HG02763 (cell line): ENCODE results near the gene TRIM31.
"Not testable (repeated sequence)": the region's sequence is repeated elsewhere in the genome, so short reads cannot be mapped to it uniquely, and the experiment has no call there.

Experiments used
- ATAC-seq: cut with Tn5 transposase; IDR thresholded peaks from one replicate; pipeline ENCODE4 v1.9.1; 2021; ENCODE audit warnings: mild to moderate bottlenecking, moderate library complexity; ENCODE audit not compliant: unreplicated experiment

TRIM31 gene

DNA sequence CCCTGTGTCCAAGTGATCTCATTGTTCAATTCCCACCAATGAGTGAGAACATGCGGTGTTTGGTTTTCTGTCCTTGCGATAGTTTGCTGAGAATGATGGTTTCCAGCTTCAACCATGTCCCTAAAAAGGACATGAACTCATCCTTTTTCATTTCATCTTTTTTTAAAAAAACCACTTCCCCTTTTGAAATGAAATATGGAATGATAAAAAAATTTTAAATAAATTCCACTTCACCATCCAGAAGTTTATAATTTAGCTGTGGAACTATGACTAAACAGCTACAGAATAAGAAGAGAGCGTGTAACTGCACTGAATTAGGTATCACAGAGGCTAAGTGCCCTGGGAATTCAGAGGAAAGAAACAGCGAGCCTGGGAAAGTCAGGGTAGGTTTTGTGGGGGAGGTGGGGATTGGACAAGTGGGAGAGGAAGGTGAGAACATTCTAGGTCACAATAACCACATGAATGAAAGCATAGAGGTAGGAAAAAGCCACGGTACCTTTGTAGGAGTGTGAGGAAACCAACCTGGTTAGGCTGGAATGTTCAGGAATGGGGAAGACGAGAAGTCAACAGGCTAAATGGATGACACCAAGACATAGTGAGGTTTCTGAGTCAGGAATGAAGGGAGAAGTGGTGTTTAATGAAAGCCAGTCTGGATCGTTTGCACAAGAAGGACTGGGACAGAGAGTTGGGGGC lies 37.1 kb upstream of the TRIM31 start:
- ATAC-seq: no peak

DNA sequence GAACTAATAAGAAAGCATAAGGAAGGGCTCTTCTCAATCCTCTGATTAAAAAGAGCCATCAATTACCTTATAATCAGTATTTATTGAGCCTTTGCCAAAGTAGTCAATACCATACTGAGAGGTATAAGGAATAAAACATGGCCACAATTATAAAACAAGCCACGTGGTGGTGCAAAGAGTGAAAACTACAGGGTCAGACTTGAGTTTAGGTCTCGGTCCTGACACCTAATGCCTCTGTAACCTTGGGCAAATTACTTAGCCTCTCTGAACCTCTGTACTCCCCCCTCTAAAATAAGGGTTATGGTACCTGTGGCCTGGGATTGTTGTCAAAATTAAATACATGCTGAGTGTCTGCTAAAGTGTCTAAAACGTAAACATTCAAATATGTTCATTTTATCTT lies 36.3 kb upstream of the TRIM31 start:
- no peak for ATAC-seq

DNA sequence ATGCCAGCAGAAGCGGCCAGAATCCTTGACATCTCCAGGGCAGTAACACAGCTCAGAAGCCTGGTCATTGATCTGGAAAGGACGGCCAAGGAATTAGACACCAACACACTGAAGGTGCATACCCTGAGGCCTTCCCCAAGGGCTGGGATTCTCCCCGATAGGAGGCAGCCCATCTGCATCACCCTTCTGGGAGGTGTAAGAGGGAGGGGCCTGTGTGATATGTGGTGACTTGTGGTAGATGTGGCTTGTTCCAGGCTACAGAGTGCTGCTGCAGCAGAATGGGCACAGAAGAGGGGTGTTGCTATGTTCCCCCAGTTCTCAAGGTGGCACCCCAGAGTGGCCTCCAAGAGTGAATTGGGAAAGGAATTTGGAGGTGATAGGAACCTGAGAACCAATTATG lies 34.2 kb upstream of the TRIM31 start:
- ATAC-seq: no peak

DNA sequence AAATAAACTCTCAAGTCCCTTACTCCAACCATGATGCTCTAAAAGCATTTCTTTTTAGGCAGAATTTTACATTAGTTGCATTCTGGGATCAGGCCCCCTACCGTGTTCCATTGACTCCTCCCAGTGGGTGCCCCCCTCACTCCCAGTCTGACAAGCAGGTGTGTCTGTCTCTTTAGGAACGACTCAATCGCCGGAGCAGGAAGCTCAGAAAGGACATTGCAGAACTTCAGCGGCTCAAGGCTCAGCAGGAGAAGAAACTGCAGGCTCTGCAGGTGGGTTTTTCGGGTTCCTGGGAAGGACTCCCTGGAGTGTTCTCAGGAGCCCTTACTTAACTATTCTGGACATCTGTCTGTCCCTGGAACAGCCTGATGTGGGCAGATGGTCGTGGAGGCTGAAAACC lies 32.9 kb upstream of the TRIM31 start:
- ATAC-seq: no peak

DNA sequence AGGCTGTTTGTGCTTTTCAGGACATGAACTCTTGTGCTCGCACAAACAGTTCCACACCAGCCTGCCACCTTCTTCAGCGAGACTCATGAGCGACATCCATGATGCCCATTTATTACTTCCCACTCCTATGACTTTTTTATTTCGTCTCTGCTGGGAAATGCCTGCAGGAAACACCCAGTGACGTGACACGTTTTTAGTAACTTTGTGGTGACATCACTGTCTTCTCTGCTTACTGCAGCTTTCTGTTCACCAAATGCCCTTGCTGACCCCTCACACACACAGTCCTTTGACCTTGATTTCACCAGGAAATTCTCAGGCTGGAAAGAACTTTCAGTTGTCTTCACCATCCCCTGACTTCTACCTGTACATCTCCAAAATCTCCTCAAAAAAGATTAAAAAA lies 31.9 kb upstream of the TRIM31 start:
- ATAC-seq: no peak

DNA sequence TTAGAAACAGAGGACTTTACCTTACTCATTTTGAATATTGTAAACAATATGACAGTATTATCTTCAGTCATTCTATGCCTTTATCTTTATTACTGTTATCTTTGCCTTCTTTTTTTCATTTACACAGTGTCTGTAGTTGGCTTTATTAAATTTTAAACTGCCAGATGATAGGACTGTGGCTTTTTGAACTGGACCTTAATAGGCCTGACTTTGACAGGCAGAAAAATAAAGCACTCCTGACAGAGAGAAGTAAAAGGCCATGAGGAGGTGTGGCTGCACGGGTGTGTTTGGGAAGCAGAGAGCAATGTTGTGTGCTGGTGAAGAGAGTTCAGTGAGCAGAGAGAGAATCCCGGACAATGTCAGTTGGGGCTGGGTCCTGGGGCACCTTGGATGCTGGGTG lies 30.9 kb upstream of the TRIM31 start:
- ATAC-seq: no peak

DNA sequence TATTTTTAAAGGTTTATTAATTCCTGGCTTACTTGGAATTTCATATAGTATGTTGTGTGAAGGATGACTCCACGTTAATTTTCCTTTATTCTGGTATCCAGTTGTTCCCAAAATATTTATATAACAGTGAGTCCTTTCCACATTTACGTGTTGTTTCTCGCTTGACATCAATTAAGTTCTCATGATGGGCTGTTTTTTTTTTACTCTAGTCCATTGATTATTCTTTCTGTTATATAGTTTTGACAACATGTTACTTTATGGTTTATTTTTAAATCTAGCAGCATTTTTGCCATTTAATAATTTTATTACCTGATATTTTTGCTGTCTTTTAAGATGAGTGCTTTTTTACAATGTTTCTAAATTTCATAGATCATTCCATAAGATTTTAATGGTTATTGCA lies 29.8 kb upstream of the TRIM31 start:
- ATAC-seq: no peak

DNA sequence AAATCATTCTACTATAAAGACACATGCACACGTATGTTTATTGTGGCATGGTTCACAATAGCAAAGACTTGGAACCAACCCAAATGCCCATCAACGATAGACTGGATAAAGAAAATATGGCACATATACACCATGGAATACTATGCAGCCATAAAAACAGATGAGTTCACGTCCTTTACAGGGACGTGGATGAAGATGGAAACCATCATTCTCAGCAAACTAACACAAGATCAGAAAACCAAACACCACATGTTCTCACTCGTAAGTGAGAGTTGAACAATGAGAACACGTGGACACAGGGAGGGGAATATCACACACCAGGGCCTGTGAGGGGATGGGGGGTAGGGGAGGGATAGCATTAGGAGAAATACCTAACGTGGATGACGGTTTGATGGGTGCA lies 27.4 kb upstream of the TRIM31 start:
- not testable (repeated sequence) for ATAC-seq

DNA sequence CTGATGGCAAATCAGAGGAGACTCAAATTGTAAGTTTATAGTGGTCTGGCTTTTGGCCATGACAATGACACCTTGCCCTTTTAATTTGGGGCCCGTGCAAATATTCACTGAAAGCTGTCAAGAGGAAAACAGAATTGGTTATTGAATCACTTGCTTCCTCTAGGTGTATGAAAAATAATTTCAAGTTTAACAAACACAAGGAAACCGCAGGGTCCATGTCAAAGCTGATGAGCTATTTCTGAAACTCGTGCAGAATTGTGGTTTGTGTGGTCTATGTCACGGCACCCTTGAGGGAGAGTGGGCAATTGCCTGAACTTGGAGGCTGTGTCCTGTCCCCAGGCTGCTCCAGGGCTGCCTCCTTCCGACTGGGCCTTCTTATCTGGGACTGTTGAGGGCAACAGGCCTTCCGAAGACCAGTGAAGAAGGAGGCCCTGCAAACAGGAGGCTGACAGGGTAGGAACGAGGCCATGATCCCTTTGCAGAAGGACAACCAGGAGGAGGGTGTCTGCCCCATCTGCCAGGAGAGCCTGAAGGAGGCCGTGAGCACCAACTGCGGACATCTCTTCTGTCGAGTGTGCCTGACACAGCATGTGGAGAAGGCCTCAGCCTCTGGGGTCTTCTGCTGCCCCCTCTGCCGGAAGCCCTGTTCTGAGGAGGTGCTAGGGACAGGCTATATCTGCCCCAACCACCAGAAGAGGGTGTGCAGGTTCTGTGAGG lies 23.8 kb upstream of the TRIM31 start:
- ATAC-seq: no peak

DNA sequence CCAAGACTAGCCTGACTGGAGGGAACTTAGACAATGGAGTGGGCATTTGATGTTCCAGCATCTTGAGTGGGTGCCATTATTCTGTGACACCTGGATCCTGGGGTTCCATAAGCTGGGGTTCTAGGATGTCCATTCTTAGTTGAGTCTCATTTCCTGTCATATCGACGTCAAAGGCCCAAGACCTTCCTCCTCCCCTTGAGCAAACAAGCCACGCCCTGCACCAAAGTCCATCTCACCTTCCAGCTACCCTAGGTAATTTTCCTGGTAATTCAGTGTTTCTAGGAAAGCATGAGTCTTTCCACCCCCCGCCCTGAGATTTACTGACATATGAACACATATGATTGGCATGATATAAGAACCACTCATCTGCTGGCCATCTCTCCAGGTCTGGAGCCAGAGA lies 22.9 kb upstream of the TRIM31 start, which contains the start of gene TRIM40:
TSS of gene TRIM40 (plus strand) at position 384 of the 400 bp plus-strand sequence. CDS start 897 bp downstream, outside the sequence.
- ATAC-seq: no peak

DNA sequence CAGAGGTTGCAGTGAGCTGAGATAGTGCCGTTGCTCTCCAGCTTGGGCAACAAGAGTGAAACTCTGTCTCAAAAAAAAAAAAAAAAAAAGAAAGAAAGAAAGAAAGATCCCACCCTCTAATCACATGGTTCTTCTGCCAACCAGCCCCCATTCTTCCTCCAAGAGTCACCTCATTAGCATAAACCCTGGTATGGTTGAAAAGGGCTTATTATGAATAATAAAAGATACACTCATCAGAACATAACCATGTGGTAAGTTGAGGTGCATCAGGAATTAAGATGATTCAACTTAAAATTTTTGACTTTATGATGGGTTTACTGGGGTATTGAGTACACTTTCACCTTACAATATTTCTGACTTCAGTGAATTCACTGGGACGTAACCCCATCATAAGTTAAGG lies 22.3 kb upstream of the TRIM31 start:
- no peak for ATAC-seq

DNA sequence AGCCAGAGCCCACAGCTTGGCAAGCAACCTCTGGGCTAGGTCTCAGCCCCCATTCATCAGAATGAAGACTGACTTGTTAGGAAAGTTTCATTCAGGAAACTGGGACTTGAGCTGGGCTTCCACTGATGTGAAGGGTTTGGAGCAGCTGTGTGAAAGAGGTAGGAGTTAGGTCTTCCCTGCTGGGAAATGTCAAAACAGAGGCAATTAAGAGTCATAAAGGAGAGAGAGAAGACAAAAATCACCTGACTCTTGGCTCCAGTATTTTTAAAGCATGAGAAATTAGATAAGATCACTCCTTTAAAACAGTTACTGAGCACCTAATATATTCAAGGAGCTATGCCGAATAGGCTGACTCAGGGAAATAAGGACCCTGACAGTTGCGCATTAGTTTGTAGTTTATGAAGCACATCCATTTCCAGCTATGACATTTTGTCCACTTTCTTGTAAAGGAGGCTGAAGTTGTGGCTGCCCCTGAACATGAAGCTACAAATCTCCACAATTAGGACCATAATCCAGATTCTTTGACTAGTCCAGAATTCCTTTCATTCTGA lies 19.1 kb upstream of the TRIM31 start:
- no peak for ATAC-seq

DNA sequence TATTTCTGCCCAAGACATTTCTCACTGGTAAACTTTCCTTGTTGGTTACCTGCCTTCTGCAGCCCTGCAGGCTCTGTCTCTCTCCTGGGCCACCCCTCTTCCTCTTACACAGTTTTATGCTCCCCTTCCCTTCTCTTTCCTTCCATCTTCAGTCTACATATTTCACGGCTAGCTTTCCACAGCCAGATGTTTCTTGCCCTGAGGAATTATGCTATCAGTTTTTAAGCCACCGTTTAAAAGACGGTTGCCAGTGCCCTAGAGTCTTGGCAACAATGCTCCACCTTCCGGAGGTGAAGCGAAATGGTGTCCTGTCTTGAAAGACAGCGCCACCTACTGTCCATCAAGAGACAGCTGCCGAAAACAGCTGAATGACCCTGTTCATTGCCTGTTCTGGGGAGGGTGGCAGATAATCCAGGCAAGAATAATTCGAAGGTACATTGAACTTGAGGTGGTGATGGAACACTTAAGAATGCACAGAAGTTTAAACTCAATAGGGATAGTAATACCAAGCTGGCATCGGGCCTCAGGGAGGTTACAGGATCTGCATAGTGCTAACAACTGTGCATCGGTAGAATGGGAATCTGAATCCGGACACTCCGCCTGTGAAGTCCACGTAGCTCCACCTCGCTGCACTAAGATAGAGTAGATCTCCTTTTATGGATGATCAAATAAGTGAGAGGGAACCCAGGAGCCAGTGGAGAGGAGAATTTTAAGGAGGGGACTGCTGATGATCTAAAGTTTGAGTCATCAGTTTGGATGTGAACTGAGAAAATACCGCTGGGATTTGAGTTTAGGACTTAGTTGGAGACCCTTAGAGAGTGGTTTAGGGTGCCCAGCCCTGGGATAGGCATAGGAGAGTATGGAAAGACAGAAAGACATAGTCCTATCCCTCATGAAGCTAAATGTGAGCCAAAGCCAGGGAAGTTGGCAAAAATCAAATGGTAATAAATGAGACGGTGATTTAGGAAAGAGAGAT lies 18.3 kb upstream of the TRIM31 start:
- peak; percentile 64 for ATAC-seq

DNA sequence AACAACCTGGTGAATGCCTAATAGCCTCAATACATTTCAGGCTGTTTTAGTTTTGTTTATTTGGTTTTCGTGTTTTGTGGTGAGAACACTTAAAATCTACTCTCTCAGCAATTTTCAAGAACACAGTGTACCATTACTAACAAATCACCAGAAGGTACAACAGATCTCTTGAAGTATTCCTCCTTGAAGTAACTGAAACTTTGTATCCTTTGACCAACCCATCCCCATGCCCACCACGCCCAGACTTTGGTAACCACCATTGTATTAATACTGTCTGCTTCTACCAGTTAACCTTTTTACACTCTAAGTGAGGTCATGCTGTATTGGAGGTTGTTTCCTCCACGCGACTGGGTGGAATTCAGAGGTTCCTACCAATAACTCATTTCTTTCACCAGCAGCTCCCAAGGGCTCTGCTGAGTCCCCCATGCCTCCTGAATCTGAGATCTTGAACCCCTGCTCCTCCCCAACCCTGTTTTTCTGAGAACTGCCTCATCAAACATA lies 17.3 kb upstream of the TRIM31 start:
- no peak for ATAC-seq

DNA sequence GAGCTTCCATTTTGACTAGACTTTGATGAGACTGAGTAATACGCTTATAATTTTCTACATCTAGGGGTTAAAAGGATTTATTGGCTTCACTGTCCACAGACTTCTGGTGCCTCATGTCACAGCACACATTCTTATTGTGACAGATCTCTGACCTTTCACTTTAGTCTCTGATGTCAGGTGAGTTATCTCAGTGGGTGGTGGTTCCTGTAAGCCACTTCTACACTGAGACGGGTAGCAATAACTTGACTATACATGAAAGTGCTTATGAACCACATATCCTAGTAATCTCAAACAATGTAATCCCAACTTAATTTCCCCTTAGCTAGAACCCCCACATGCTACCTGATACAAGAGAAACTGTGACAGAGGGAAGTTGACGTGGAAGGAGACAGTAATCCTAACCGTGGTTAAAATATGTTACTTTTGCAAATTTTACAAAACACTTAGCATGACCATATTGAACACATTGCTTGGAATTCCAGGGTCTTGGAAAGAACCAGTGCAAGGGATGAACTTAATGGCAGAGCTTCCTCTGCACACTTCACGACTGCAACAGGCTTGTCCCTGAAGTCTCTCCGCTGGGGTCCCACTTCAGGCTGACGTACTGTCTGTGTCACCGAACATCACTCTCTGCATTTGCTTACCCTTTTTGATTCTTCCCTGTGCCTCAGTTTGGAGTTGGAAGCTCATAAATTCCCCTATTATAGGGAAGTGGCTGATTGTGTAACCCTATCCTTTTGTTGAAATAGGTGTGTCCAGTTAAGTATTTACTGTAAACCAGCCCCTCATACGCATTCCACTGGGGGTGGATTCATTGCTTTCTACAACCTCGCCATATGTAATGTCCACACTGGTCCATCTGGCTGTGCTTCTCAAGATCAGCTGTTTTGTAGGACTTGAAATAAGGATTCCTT lies 16.6 kb upstream of the TRIM31 start:
- no peak for ATAC-seq

DNA sequence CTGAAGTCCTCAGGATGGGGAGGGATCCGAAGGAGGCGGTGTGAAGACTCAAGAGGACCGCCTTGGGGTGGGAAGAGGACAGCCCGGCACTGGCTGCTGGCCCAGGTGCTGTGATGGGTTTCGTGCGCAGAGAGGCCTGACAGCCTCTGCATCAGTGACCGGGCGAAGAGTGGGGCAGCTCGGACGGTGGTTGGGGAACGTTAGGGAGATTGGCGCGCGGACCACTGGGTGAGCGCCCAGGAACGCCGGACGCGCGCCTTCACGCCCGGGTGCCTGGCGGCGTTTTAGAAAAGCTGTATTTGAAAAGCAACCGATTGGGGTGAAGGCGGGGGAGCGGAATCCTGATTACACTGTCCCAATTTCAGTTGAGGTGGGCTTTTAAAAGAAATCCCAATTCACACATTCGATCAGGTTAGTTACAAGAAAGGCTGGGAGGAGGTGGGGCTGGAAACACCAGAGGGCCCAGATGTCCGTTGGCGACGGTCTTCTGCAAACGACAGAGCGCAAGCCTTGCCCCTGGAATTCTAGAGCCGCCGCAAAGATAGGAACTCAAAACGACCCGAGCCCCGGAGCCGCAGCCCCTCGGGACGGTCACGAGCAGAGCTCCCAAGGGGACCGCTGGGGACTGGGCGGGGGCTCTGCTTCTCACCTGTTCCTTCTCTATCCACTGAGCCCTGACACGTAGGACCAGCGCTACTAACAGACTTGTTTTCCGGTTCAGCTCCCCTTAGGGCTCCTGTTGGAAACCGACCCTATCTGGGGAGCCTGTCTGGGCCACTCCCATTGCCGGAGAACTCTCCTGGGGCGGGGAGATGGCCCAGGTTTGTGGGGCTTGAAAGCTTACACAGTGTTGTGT lies 14.6 kb upstream of the TRIM31 start:
- ATAC-seq: no peak

DNA sequence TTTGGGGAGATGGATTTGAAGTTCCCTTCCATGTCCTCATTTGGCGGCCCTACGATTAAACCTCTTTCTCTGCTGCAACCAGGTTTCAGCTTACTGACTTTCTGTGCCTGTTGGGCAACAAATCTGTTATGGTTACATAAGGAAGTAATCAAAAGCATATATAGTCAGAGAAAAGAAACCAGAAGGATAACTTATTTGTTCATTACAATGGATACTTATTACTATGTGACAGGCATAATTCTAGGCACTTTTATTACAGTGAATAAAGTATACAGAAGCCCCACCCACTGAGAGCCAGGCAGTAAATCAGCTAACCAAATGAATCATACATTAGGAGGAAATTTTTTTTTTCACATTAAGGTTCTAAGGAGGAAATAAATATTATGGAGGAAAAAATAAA lies 9.6 kb upstream of the TRIM31 start:
- no peak for ATAC-seq

DNA sequence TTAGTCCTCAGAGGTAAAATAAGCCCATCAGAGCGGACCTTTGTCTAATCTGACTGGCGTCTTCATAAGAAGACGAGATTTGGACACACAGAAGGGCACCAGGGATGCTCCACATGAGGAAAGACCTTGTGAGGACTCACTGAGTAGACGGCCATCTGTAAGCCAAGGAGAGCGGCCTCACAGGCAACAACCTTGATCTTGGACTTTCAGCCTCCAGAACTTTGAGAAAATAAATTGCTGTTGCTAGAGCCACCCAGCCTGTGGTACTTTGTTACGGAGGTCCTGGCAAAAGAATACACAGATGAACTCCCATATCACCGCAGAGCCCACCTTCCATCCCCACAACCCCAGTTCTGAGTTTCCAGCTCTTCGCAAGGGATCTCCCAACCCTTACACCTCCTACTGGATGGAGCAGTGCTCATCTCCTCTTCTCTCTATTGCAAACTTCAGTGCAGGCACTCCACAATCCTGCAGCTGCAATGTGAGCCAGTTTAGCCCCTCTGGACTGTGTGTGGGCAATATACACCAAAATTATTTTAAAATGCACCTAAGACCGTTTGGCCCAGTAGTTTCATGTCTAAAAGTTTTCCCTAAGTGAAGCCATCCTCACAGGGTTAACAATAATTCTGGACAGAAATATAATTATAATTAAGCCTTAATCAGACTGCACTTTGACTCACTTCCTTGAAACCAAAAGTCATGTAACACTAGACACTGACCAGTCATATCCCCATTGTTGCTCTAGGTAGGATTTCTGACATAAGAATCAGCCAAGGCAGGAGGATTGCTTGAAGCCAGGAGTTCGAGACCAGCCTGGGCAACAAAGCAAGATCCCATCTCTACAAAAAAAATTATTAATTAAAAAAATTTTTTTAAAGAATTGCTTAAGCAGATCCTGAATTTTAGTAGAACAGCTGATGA lies 8.8 kb upstream of the TRIM31 start:
- ATAC-seq: no peak
